Hematopoietic multipotent progenitor cell (in vitro differentiated cells): Measurements from ENCODE around the gene FBXL14. TPM values are rescaled to one million over a fixed set of nuclear protein-coding genes. Genes with fewer than 3 reads are reported as not detected.
A peak's percentile ranks its signal among the peaks of the same experiment; 100 is the strongest.

ENCODE experiments used
- DNase-seq, 3 donors: peaks; one replicate each; pipeline ENCODE4 v3.0.0-alpha.2; 2011 to 2015; ENCODE audit warnings: low read depth in 2 of 3, low spot score in 2 of 3
- total RNA-seq: library from RNA; depleted of rRNA; stranded (reverse); fragments of >200 nt; gene quantifications from one replicate; pipeline ENCODE4 v1.2.3, GENCODE V29; 2012

FBXL14 gene
- total RNA-seq, 1 donor = 39.9 TPM

DNA sequence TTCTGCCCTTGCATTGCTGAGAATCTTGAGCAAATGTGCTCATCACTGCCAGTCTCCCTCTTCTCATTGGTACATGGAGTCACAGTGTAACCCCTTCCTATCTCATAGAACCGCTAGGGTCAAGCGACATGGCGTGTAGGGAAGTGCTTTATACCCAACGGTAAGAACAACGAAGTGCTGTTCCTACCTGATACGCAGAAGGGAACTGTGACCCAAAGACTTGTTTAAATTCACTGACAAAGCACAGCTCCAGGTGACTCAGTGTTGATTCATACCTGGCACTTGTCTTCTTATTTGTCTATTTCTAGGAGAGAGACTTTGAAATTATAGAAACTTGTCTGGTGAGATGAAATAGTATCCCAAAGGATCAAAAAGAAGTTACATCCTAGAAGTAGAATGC, 53.7 kb downstream of the FBXL14 start:
- no peak for DNase-seq

DNA sequence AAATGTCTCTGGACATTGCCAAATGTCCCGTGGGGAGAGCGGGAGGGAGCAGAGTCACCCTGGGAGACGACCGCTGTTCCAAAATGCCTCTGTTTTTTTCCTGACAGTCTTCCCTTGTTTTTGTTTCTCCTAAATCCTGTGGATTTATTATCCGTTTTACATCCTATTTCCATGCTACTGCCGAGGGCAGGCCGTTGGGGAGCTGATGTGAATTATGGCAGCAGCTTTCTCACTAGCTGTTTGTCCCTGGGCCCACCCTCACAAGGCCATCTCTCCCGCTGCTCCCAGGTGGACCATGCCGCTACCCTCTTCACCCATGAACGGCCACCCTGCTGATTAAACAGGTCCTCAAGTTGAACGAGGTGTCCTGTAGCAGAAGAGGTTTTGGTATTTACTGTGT, 55.2 kb downstream of the FBXL14 start:
- no peak for DNase-seq

DNA sequence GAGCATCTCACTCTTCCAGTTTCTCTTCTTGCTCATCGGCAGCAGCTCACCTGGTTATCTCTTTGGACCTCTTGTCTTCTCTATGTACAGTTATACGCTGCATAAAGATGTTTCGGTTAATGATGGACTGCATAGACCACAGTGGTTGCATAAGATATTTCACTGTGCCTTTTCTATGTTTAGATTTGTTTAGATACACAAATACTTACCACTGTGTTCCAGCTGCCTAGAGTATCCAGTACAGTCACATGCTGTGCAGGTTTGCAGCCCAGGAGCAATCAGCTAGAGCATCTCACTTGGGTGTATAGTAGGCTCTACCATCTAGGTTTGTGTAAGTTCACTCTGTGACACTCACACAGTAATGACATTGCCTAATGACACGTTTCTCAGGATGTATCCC, 57.6 kb downstream of the FBXL14 start:
- no peak for DNase-seq

DNA sequence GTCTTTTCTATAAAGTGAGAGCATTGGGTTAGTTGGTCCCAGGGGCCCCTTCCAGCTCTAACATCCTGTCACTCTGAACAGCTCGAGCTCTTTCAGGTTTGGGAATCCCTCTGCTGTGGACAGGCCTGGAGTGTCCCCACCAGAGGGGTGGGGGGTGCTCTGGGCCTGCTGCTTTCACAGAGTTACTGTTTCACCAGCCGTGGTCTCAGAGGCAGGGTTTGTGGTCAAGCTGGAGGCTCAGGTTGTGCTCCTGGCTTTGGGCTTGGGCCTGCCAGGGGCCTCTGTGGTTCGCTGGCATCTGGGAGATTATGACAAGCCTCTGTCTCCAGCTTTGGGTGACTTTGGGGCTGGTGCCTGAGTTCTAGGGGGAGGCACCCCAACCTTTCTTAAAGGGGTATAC, 59.6 kb downstream of the FBXL14 start:
- DNase-seq = no peak

DNA sequence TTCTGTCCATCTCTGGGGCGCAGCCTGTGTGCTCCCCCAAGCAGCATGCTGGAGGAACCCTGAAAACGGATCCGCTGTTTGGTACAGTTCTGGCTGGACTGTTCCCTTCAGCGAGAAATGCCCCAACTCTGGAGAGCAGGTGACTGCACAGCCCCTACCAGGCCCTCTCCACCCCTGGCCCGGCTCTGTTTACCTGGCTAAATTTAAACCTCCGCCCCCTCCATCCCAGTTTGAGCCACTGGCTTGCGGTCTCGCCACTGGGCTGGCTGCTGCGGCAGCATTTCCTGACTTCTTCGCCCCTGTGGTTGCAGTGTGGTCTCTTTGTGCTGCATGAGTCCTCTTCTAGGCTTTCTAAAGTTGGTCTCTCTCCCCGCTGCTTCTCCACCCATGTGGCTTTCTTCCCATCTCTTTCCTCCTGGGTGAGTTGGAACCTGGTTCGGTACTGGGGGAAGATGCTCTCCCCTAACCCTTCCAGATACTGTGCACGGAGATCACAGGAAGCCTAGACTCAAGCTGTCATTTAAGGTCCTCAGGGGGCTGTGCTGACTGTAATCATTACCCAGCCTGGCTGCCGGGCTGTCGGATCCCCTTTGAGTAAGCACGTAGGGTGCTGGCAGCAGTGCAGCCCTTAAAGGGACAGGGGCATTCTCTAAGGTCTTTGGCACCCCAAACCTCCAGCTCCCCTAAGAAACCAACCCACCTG, 60.6 kb downstream of the FBXL14 start:
- DNase-seq = peak in 2 of 3 donors; percentile 51 to 58

DNA sequence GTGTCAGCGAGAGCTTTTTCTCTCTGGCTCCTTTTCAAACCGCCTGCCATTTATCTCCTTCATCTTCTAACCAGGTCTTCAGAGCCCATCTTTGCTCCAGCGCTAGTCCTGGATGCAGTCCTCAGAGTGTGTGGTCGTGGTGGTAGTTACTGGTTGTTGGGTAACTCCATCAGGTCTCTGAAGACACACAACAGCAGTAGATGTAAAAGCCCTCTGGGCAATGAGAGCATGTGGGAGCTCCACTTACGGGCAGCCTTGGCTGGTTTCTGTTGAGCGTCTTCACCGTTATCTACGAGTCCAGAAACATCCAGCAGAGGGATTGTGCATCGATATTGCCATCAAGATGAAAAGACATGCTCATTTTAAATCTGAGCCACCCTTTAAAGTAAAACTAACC, 61.2 kb downstream of the FBXL14 start:
- DNase-seq = peak in 1 of 3 donors; percentile 66

DNA sequence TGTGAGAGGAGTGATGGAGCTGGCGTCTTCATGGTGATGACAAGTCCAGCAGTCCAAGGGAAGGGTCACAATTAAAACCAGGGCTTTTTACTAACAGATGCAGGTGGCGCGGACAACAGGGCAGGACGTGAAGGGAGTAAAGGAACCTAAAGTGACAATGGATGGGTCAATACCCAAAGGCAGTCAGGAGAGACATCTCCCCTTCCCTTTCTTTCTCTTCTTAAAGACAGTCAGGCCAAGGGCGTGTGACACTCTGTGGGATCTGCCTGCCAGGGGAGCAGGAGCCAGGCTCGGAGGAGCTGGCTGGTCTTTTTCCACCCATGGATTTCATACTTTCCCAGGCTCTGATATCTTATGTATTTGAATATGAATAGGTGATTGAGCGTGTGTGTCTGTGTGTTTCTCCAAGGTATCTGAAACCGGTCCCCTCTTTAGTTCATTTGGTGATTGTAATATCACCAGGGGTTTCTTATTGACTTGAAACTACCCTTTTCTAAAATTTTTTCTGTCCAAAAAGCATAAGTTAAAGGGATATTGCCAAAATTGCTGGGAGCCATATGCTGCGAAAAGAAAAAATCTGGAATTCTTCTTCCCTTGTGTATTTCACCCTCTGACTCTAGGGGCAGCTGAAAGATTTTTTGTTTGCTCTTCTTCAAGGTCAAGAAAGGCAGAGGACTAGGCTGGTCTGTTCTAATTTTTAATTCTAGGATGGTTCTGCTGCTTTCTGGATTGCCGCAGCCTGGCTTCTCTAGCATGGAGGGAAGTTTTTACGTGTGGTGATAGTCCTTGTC, 61.8 kb downstream of the FBXL14 start:
- DNase-seq = no peak

DNA sequence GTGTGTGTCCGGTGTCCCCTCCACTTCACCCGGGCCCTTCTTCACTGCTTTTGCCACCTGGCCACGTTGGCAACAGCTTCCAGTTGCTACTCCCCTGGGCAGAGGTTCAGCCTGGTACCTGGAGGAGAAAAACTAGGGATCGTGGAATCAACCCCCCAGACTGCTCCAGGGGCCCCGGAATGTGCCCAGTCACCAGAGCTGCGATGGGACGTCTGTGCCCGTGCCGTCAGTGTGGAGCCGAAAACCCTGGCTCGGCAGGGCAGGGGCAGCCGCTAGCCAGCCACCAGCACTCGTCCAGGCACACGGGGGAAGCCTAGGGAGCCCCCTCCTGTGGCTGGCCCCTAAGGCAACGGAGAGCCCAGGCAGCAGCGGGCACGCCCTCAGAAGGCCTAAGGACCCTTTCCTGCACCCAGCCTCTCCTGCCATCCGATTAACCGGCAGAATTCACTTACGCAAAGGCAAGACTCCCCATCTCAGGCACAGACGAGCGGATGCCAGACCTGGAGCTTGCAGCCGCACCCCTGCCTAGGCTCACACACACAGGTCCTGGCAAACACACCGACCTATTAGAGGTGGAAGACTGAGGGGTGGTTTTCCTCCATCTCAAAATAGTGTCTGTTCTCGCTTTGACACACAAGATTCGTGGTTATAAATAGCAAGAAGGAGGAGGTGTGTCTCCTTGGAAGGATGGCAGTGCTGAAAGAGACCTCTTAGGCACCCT, 62.6 kb downstream of the FBXL14 start:
- DNase-seq = no peak

DNA sequence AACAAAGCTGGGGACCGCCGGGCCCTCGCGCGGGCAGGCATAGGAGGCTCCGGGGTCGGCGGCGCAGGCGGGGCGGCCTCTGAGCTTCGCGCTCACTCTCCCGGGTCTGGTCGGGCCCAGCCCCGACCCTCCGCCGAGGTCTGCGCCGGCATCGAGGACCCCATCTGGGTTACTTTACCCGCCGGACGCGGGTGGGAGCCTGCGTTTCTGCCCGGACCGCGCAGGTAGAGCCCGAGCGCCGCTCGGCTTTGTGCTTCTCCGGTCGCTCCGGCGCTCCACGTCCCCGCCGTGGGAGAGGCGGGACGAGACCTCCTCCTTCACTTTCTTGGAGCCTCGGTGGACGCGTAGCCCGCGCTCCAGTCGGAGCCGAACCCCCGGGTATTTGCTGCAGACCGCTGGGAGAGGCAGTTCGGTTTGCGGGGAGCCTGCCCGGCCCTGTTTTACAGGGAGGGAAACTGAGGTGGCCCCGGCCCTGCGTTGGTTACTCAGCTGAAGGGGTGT, 63.2 kb downstream of the FBXL14 start:
- no peak for DNase-seq

DNA sequence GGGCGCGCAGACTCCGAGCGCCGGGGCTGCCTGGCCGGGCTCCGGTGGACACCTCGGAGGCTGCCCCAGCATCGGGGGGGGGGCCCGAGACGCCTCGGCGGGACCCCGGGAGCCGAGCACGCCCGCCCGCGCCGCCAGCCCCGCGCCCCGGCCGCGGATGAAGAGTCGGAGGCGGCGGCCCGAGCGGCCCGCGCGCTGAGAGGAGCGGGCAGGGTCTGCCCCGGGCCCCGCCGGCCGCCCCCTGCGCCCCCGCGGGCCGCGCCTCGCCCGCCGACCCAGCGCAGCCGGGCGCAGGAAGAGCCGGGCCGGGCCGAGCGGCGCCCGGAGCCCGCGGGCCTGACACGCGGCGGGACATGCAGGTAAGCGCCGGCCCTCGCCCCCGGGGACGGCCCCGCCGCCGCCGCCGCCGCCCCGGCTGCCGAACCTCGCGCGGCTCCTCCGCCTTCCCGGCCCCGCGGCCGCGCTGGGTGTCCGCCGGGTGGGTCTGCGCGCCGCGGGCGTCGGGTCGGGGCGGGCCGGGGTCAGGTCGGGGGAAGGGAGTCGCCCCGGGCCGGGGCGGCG, 63.7 kb downstream of the FBXL14 start:
- no peak for DNase-seq

DNA sequence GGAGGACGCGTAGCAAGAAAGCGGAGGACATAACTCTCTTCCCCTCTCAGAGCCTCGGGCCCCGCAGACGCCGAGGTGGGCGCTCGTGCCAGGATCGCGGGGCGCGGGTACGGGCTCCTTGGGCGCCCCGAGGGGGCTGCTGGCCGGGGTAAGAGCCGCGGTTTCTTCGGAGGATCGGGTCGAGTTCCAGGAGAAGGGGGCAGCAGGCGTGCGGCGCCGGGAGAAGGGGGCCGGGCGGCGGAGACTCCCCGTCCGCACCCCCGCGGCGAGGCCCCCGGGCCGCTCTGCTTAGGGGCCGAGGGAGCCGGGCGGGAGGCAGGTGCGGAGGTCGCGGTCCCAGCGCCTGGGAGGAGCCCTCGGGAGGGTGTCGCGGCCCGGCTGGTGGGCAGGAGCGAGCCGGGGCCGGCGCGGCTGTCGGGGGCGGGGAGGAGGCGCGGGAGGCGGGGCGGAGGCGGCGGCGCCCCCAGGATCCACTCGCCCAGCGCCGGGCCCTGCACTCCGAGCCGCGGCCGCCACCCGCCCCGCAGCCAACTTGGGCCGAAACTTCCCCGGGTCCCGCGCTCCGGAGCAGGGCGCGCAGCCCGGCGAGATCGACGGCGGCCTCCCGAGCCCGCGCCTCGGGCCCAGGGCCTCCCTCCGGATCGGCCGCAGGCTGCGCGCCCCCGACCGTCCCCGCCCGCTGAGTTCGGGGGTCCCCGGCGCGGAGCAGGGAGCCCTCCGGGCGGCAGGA, 64.4 kb downstream of the FBXL14 start:
- no peak for DNase-seq

DNA sequence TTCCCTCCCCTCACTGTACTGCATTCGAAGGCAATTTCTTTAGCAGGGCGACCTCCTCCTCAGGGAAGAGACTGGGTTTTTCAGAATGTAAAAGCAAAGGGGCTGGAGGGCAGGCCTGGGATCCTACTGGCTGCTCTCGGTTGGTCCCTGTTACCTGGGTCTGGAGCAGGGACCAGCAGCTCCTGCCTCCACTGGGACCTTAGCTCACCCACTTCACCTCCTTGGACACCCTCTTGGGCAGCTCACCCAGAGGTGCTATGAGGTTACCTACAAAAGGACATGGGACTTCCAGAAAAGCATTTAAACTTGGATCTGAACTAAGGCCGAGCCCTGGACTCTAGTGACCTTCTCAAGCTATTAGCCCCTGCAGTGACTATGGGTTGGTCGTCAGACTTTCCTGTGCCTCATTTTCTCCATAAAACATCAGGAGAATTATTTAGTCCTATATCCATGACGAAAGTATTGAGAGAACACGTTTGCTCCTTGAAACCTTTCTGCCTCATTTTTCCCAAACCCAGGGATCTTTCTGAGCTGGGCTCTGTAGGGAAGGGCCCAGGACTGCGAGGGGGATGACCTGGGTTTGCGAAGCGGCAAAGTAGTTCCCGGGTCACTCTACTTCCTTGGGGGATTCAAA, 65.0 kb downstream of the FBXL14 start:
- DNase-seq = no peak

DNA sequence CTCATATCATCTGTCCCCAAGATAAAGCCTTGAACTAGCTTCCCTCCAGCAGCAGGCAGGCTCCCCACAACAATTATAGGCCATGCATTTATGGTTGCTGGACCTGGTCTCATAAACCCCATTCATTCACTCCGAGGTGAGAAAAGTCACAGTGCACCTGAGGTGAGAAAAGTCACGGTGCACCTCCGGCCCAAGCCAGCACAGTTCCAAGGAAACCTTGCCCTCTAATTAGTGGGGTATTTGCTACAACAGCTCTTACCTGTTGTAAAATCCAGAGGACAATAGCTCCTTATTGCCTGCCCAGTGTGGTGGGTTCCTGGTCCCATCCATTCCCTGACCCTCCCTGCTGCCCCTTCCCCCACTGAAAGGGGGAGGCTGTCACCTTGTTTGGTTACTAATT, 65.6 kb downstream of the FBXL14 start:
- no peak for DNase-seq

DNA sequence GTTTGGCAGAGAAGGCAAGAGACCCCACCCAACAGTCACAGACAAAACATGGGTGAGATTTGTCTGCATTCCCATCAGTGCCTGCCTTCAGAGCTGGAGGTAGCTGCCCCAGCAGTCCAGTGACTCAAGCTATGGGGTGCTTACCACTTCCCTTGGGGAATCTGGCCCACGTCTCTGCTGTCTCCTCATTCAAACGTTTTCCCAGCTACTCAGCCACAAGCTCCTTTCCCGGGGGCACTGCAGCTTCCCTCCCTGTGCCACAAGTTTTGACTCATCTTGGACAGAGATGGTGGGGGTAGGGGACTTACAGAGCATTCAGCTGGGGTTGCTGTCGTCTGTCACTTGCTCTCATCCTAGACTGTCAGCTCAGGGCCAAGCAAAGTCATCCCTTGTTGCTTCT, 66.6 kb downstream of the FBXL14 start:
- DNase-seq = no peak

DNA sequence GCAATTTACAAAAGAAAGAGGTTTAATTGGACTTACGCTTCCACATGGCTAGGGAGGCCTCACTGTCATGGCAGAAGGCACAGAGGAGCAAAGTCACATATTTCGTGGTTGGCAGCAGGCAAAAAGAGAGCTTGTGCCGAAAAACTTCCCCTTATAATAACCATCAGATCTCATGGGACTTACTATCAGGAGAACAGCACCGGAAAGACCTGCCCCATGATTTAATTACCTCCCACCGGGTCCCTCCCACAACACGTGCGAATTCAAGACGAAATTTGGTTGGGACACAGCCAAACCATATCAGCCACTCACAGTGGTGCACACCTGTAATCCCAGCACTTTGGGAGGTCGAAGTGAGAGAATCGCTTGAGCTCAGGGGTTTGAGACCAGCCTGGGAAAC, 68.5 kb downstream of the FBXL14 start:
- no peak for DNase-seq

DNA sequence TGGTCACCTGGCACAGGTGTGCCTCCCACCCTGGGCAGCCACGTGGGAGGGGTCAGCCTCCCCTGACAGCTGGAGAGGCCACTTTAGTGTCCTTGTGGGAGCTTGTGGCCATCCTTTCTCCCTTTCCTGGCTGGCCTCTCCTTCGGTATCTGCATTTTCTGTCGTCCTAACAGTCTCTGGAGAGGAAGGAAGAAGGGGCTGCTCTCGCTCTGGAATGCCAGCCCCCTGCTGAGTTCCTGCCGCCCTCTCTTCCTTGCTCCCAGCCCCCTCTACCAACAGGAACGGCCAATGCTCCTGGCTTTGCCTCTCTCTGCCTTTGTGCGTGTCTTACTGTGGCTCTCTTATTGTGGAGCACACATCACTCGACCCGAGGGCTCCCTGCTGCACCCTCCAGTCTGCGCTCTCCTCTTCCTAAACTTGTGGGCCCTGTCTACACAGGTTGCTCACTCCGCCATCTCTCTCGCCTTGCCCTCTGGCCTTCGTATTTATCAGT, 70.8 kb downstream of the FBXL14 start:
- DNase-seq = no peak

DNA sequence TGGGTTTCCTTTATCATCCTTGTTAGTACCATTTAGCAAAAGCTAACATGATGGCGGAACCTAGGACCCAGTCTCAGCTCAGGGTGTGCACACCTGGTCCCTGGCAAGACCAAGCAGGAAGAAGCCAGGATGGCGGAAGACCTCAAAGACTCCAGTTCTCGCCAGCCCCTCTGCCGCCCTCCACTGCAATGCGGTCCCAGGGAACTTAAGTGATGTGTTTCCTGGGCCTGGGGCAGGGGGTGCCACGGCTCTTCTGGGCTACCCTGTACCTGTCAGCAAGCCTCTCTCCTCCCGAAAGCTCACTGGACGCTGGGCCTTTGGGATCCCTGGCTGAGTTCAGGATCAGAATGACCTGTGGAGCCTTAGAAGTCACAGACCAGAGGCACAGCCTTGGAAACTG, 71.3 kb downstream of the FBXL14 start:
- no peak for DNase-seq

DNA sequence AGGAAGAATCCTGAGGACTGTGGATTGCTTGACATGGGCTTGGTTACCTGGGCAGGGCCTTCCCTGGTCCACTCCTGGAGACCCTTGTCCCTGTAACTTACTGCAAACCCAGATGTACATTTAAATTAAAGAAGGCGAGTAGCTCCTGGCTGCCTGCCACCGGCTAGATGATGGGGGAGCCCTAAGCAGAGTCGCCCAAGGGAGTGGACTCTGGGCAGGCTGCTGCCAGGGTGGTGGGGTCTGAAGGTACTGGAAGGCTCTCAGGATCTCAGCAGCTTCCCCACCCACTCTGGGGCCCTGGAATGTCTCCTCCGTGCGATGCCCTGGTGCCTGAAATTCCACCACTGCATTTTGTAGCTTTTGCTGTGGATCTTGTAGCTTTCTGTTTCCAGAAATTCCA, 74.7 kb downstream of the FBXL14 start:
- DNase-seq = no peak

DNA sequence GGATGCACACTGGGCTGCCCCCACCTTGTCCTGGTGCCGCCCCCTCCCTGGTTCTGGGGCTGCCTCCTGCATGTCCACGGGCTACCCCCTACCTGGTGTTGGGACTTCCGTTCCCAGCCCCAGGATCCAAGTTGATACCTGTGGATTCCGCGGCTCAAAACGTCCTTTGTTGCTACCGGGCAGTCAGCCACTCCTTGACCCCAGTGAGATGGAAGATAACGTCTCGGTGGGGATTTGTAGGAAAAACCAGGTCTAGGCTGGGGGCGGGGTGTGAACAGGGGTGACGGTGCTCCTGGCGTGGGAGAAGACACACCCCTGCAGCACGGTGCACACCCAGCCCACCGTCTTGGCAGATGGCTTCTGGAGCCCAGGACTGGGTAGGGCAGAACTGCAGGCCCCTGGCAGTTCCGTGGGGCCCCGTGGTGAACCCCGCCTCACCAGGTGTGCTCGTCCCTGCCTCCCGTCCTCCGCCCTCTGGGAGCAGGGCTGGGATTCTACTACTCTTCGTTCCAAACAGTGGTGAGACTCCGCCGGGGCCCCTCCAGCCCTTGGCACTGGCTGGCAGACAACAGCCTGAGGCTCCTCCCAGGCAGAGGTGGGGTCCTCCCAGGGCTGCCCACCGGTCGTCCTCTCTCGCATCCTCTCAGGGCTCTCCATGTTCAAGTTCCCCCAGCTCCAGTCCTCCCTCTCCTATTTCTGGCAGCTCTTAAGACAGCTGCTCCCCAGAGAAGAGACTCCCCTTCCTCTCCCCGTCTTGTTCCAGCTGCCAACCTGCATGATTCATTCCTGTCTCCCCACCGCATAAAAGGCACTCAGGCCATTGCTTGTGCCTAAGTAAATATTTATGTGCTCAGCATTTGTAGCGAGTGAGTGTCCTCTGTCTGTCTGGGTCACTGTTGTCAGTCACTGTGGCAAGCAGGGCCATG, 75.5 kb downstream of the FBXL14 start:
- DNase-seq = no peak
